Measurements from ENCODE around the gene PDCD7.
"Not testable (repeated sequence)": the region's sequence is repeated elsewhere in the genome, so short reads cannot be mapped to it uniquely, and the experiment has no call there.

PDCD7 gene

DNA sequence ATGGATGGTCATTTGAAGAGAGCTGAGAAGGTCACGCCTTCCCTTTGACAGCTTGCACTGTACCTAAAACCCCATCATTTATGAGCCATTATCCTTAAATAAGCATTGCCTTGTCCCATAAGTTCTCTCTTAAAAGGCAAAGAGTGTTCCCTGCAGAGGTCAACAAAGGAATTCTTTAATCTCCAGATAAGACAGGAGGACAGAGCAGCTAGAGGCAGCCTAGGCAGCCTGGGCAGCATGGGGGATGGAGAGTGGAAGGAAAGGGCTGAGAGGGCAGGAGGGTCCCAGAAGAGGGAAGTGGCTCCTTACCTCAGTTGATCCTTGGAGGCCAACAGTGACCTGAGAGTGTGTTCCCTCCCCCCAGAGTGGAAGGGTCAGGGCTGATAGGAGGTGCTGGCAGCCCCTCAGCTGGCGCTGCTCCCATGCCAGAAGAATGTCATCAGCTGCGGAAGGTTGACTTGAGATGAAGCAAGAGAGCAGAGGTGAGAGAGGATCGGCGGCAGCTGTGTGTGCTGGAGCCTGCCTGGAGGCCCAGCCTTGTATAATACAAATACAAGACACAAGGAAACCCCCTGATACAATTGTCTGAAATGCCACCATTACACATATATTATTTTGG lies 44.3 kb downstream of the PDCD7 start:
- DNase-seq = no peak

- DNase-seq = no peak
Observed at GRCh38 chr15:65088643-65089021, 45.0 kb downstream of the PDCD7 start.

DNA sequence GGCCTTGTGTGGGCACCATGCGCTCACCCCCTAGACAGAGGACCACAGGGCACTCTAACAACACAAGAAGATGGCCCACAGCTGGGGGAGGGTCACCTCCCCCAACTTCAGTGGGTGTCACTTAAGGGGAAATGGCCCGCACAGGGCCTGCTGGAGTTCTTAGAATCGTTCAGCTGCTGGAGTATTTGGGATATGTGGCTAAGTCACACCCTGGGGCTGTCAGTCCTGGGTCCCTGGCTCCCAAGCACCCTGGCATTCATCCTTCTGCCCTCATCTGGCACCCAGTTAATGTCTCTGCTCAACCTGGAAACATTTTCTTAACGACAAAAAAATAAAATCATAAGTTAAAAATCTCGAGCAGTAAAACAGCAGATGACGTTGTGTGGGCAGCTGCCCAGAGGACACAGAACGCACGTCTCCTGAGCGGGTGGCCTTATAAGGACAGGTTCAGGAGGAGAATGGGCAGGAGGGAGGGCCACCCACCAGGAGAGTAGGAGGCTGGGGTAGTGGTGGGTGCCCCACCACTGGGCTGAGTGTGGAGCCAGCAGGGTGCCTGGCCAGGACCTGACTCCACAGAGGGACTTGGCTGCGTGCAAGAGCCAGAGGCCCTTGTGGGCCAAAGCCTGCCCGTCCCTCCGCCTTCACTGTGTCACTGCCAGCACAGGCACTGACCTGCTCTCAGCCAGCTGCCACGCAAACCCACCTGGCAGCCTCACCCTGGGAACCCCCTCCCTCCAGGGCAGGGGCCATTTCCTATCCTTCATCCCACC lies 45.5 kb downstream of the PDCD7 start:
- no peak for DNase-seq

- DNase-seq = no peak
Observed at GRCh38 chr15:65087411-65087810, 46.2 kb downstream of the PDCD7 start.

- DNase-seq = no peak
Observed at GRCh38 chr15:65086680-65087111, 46.9 kb downstream of the PDCD7 start.

- no peak for DNase-seq
Observed at GRCh38 chr15:65085990-65086679, 47.5 kb downstream of the PDCD7 start.

- DNase-seq = no peak
Observed at GRCh38 chr15:65085207-65085753, 48.3 kb downstream of the PDCD7 start.

- no peak for DNase-seq
Observed at GRCh38 chr15:65084500-65085206, 49.0 kb downstream of the PDCD7 start.

- DNase-seq = no peak
Observed at GRCh38 chr15:65083262-65083701, 50.3 kb downstream of the PDCD7 start.

- peak in 2 of 6 experiments; percentile 8 to 15 for DNase-seq
Observed at GRCh38 chr15:65082303-65082953, 51.2 kb downstream of the PDCD7 start.

- no peak for DNase-seq
Observed at GRCh38 chr15:65081758-65082157, 51.9 kb downstream of the PDCD7 start.

GRCh38 chr15:65081270-65081669 lies 52.3 kb downstream of the PDCD7 start:
- no peak for DNase-seq

DNA sequence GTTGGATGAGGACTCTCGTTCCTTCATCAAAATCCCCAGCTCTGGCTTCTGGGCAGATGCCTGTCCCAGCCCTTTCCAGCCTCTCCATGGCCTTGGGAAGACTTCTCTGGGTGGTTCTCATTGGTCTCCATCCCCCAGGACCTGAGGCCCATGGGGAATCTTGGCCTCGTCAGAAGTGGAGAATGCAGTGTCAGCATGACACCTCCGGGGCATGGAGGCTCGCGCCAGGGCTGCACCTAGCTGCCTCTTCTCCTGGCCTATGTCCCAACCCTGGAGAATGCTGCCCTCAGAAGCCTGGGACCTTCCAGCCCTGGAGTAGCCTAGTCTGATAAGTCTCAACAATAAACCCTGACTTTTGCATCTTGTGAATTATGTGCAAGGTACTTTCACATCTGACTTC lies 54.0 kb downstream of the PDCD7 start:
- no peak for DNase-seq

GRCh38 chr15:65077981-65078352 lies 55.6 kb downstream of the PDCD7 start:
- peak; percentile 11 to 53 (median 16) for DNase-seq

DNA sequence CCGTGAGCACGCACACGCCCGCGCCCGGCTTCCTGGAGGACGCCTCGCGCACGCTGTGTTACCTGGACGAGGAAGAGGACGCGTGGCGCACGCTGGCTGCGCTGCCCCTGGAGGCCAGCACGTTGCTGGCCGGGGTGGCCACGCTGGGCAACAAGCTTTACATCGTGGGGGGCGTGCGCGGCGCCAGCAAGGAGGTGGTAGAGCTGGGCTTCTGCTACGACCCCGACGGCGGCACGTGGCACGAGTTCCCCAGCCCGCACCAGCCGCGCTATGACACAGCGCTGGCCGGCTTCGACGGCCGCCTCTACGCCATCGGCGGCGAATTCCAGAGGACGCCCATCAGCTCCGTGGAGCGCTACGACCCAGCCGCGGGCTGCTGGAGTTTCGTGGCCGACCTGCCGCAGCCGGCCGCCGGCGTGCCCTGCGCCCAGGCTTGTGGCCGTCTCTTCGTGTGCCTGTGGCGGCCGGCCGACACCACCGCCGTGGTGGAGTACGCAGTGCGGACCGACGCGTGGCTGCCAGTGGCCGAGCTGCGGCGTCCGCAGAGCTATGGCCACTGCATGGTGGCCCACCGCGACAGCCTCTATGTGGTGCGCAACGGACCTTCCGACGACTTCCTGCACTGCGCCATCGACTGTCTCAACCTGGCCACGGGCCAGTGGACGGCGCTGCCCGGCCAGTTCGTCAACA lies 56.2 kb downstream of the PDCD7 start:
- no peak for DNase-seq

- no peak for DNase-seq
Observed at GRCh38 chr15:65076486-65077290, 56.9 kb downstream of the PDCD7 start, which contains the start of gene KBTBD13. TSS of gene KBTBD13 (plus strand) at chr15:65076746. CDS start at chr15:65076816, 70 bp downstream.

DNA sequence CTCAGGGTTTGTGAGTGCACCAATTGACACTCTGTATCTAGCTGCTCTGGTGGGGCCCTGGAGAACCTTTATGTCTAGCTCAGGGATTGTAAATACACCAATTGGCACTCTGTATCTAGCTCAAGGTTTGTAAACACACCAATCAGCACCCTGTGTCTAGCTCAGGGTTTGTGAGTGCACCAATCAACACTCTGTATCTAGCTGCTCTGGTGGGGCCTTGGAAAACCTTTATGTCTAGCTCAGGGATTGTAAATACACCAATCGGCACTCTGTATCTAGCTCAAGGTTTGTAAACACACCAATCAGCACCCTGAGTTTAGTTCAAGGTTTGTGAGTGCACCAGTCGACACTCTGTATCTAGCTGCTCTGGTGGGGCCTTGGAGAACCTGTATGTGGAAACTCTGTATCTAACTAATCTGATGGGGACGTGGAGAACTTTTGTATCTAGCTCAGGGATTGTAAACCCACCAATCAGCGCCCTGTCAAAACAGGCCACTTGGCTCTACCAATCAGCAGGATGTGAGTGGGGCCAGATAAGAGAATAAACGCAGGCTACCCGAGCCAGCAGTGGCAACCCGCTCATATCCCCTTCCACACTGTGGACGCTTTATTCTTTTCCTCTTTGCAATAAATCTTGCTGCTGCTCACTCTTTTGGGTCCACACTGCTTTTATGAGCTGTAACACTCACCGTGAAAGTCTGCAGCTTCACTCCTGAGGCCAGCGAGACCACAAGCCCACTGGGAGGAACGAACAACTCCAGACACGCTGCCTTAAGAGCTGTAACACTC lies 57.8 kb downstream of the PDCD7 start:
- not testable (repeated sequence) for DNase-seq

- DNase-seq = not testable (repeated sequence)
Observed at GRCh38 chr15:65074946-65075345, 58.7 kb downstream of the PDCD7 start.

DNA sequence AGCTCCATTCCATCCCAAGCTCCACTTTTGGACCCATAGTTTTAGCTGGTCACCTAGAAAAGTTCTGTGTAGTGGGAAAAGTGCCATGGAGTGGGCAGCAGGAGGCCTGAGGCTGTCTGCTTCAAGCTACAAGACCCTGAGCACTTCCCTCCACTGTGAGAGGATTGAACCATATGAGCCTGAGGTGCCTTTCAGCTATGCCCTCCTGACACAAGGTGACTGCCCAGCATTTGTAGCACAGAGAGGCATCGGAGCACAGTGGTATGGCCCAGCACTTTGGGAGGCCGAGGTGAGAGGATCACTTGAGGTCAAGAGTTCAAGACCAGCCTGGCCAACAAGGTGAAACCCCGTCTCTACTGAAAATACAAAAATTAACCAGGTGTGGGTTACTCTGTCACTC lies 61.0 kb downstream of the PDCD7 start:
- DNase-seq = no peak

GRCh38 chr15:65072027-65072426 lies 61.6 kb downstream of the PDCD7 start:
- no peak for DNase-seq

Measured in stimulated activated naive CD4-positive, alpha-beta T cell (primary cell).